Brain pericyte (primary cell): ENCODE data around the gene SHCBP1L.

Experiments
- DNase-seq: peaks from one replicate; pipeline ENCODE4 v3.0.0-alpha.2; 2012; ENCODE audit warnings: low read depth, low spot score

Gene SHCBP1L

DNA sequence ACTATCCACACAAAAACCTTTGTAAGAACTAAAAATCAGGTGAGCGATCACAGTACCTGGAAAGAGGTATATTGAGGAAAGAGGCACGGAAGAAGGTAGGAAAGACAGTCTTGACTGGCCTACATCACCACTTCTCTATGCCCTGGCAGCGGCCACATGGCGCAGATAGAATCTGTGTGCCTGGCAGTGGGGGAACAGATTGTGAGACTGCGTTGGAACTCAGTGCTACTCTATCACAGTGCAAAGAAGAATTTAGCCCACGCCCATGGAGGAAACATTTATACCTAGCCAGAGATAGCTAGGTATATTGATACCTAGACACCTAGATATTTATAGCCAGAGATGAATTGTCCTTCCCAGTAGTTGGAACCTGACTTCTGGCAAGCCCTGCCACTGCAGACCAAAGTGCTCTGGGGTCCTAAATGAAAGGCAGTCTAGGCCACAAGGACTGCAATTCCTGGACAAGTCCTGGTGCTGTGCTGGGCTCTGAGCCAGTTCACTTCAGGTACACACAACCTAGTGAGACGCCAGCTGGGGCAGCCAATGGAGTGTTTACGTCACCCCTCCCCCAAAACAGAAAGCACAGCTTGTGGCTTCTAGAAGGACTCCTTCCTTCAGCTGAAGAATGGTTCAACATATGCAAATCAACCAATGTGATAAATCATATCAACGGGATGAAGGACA is 61.9 kb downstream of the SHCBP1L start:
- DNase-seq: no peak

DNA sequence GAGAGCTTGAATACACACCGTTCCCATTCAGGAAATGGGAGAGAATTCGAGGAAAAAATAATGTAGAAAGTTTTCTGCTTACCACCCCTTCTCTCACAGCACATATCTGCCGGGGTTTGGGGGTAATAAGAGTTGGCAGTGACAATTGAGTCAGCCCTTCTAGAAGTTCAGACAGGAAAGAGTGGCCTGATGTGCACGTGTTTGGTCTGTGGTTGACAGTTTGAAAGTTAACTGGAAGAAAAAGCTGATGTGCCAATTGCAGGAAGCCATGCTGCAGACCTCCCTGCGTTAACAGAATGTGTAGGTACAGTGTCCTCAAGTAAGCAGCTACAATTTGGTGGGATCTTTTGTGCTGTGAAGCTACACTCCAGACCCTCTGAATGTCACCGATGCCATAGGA is 63.0 kb downstream of the SHCBP1L start:
- no peak for DNase-seq

DNA sequence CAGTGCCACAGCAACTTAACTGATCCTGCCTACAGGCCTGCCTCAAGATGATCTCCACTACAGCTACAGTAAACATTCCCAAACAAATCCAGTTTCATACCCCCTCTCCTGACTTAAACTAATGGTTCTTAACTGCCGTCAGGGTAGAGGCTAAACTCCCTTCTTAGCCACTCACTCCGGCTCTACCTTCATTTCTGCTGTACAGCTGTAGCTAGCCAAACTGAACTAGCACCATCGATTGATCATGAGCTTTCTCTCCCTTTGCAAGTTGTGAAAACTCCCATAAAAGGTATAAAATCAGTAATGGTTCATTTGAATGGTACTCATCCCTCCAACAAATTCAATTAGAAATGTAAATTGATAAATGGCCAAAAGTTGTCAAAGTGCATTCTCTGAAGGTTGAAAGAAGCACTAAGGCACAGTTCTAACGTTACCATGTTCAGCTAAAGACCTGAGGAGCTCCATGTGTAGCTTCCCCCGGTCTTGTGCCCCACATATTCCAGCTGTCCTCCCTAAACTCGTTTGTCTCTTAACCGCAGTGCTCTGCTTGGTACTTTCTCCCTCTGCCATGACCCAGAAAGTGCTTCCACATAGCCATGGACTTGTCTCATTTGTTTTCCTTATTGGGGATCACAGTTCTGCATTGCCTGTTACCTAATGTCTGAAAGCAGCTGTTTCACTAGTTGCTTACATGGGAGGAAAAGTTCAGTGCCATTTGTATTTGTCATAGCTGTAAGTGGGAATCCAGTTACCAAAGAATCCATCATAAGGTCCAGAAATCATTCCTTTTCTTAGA is 64.0 kb downstream of the SHCBP1L start:
- no peak for DNase-seq

- DNase-seq: no peak
Observed at GRCh38 chr1:182886985-182887384, 66.0 kb downstream of the SHCBP1L start.

- no peak for DNase-seq
Observed at GRCh38 chr1:182885591-182885990, 67.4 kb downstream of the SHCBP1L start.

GRCh38 chr1:182884872-182885271 is 68.1 kb downstream of the SHCBP1L start:
- no peak for DNase-seq

GRCh38 chr1:182877842-182878241 is 75.1 kb downstream of the SHCBP1L start:
- no peak for DNase-seq

DNA sequence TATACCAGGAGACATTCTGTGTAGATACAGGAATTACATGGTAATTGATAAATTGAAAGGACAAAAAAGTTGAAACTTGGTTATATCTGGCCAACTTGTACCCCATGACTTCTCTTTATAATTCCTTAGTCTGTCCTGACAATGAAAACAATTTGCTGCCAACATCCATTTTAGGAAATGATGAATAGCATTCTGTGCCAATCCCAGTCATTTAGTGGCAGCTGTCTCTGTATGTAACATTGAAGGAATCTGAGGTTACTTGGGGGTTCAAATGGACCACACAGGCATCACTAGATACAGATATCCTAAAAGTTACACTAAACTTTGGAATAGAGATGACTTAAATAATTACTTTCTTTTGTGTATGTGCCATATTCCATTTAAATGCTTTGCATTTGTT is 75.6 kb downstream of the SHCBP1L start:
- DNase-seq: no peak

GRCh38 chr1:182875889-182876288 is 77.1 kb downstream of the SHCBP1L start:
- DNase-seq: no peak

- no peak for DNase-seq
Observed at GRCh38 chr1:182872881-182873280, 80.1 kb downstream of the SHCBP1L start.

DNA sequence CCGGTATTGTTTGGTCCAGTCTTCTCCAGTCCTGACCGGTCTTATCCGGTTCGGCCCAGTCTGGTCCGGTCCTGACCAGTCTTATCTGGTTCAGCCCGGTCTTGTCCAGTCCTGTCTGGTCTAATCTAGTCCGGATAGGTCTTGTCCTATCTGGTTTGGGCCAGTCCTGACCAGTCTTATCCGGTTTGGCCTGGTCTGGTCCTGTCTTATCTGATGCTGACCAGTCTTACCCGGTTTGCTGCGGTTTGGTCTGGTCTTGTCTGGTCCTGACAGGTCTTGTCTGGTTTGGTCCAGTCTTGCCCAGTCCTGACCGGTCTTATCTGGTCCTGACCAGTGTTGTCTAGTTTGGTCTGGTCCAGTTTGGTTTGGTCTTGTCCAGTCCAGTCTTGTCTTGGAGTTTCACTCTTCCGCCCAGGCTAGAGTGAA is 83.7 kb downstream of the SHCBP1L start:
- DNase-seq: no peak

DNA sequence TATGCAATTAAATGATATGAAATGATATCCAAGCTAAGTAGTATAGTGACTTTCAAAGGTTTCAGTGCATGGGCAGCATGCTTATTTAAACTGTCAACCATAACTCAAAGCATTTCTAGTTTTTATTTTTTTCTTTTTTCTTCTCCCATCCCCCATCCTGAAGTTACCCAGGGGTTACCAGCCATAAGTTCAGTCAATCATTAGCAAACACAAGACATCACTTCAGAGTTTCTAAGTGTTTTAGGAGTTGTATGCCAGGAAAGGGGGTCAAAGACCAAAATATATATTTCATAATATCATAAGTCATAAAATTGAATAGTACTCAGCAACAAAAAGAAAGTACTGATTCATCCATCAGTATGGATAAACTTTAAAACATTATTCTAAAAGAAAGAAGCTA is 85.1 kb downstream of the SHCBP1L start:
- no peak for DNase-seq

GRCh38 chr1:182863940-182864339 is 89.0 kb downstream of the SHCBP1L start:
- no peak for DNase-seq

- no peak for DNase-seq
Observed at GRCh38 chr1:182862827-182863226, 90.1 kb downstream of the SHCBP1L start.

DNA sequence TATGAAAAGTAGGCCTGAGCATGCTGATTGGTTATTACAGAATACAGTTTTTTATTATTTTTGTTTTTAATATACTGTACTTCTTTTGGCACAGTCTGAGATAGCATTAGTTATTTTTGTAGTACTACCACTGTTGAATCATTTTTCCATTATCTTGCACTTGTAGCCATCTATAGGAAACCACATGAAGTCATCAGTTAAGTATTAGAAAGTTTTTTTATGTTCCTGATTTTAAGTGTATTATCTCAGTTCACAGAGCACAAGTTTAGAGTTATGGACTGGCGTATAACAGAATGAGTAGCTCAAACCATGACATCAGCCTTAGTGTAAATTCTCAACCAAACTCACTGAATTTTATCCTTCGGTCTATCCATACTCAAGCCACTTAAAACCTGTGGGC is 91.0 kb downstream of the SHCBP1L start:
- DNase-seq: no peak

- DNase-seq: no peak
Observed at GRCh38 chr1:182860658-182861057, 92.3 kb downstream of the SHCBP1L start.

GRCh38 chr1:182857212-182857611 is 95.8 kb downstream of the SHCBP1L start:
- no peak for DNase-seq

GRCh38 chr1:182855911-182856310 is 97.1 kb downstream of the SHCBP1L start:
- DNase-seq: no peak

DNA sequence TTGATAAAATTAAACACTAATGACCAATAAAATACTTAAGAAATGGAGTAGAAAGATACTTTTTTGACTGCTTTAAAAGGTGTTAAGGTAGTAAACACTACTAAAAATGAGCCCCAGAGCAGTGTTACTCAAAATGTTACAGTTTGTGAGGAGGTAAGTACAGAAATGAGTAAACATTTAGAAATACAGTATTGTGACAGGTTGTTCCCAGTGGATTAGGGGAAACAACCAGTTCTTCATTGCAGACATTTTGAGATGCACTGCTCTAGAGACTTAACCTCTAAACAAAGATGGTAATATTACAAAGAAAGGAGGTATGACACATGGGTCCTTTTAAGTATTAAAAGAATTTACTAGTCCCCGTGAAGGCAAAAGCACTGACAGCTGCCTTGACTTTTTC is 101.1 kb downstream of the SHCBP1L start:
- no peak for DNase-seq

DNA sequence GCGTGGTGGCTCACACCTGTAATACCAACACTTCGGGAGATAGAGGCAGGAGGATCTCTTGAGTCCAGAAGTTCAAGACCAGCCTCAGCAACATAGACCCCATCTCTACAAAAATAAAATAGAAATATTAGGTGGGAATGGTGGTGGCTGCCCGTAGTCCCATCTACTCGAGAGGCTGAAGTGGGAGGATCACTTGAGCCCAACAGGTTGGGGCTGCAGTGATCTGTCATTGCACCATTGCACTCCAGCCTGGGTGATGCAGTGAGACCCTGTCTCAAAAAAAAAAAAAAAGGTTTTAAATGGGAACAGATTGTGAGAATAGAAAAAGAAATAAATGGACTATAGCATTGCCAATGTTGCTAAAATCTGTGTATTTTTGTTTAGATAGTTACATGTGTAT is 102.6 kb downstream of the SHCBP1L start:
- DNase-seq: no peak
